PC-9 (cell line): ENCODE data around the gene LRP1B. TPM values are rescaled to one million over a fixed set of nuclear protein-coding genes. Genes with fewer than 3 reads are reported as not detected.
"Not testable (repeated sequence)": the region's sequence is repeated elsewhere in the genome, so short reads cannot be mapped to it uniquely, and the experiment has no call there.

Source experiments
- BruUV-seq: library from RNA; stranded (reverse); fragments of 400-500 nt; replicated peaks from 2 replicates; lab custom pipeline; 2021; lab: Mats Ljungman, UMichigan
- CTCF ChIA-PET: fragments of 300-600 bp; sonication (Branson Sonifier 250); formaldehyde crosslinking; loops from one replicate; lab custom pipeline; 2022; ENCODE audit warnings: antibody characterized with exemption; lab: Charles Lee
- POLR2A ChIA-PET: fragments of 300-600 bp; sonication (Branson Sonifier 250); formaldehyde crosslinking; loops from one replicate; lab custom pipeline; 2022; ENCODE audit warnings: antibody characterized with exemption; ENCODE audit not compliant: unreplicated experiment; lab: Charles Lee
- DNase-seq, 2 experiments: peaks; one replicate each; pipeline versions ENCODE4 v3.0.0 to v3.0.0-alpha.2; 2015 to 2022; ENCODE audit warnings: mixed read lengths in 1 of 2
- H2AFZ ChIP-seq: fragments of 200-600 bp; sonication (generic); 2 replicates; pipeline ENCODE4 v1.8.1; 2017; ENCODE audit warnings: antibody characterized with exemption
- H3F3A ChIP-seq: fragments of 200-600 bp; sonication (generic); 2 replicates; pipeline ENCODE4 v1.8.1; 2017; ENCODE audit warnings: antibody characterized with exemption, mild to moderate bottlenecking, low read depth; ENCODE audit not compliant: insufficient read depth
- H3K27ac ChIP-seq: fragments of 200-600 bp; sonication (generic); 2 replicates; pipeline ENCODE4 v1.6.1; 2016; ENCODE audit warnings: mixed run types
- H3K27me3 ChIP-seq: fragments of 200-600 bp; sonication (generic); 2 replicates; pipeline ENCODE4 v1.6.1; 2016; ENCODE audit warnings: low read depth, mixed run types; ENCODE audit not compliant: insufficient read depth
- H3K36me3 ChIP-seq: fragments of 200-600 bp; sonication (generic); 2 replicates; pipeline ENCODE4 v1.6.1; 2016; ENCODE audit warnings: low read depth, mixed run types
- H3K4me1 ChIP-seq: fragments of 200-600 bp; sonication (generic); replicated peaks from 2 replicates; pipeline ENCODE4 v1.6.1; 2016; ENCODE audit warnings: mixed run types; ENCODE audit not compliant: insufficient read depth
- H3K4me2 ChIP-seq: fragments of 200-600 bp; sonication (generic); 2 replicates; pipeline ENCODE4 v1.6.1; 2017; ENCODE audit warnings: mixed run types
- H3K4me3 ChIP-seq: fragments of 200-600 bp; sonication (generic); 2 replicates; pipeline ENCODE4 v1.6.1; 2016; ENCODE audit warnings: mixed run types
- H3K79me2 ChIP-seq: fragments of 200-600 bp; sonication (generic); 2 replicates; pipeline ENCODE4 v1.6.1; 2017; ENCODE audit warnings: low read depth, mixed run types
- H3K9me2 ChIP-seq: fragments of 200-600 bp; sonication (generic); 2 replicates; pipeline ENCODE4 v1.8.1; 2017; ENCODE audit warnings: mild to moderate bottlenecking; ENCODE audit not compliant: insufficient read depth
- H3K9me3 ChIP-seq: fragments of 200-600 bp; sonication (generic); 2 replicates; pipeline ENCODE4 v1.8.1; 2016; ENCODE audit warnings: low read depth; ENCODE audit not compliant: insufficient read depth
- H4K20me1 ChIP-seq: fragments of 200-600 bp; sonication (generic); 2 replicates; pipeline ENCODE4 v1.8.1; 2017; ENCODE audit not compliant: insufficient read depth
- CTCF ChIP-seq: fragments of 200-600 bp; sonication (generic); conservative IDR thresholded peaks from 2 replicates; pipeline ENCODE4 v1.6.1; 2017; ENCODE audit warnings: mixed run types, antibody characterized with exemption, mild to moderate bottlenecking, moderate library complexity
- EZH2 ChIP-seq: fragments of 200-600 bp; sonication (generic); IDR thresholded peaks from 2 replicates; pipeline ENCODE4 v1.8.0; 2017; ENCODE audit warnings: antibody characterized with exemption, low read depth
- intact Hi-C: fragments of 100-400 bp; cut with micrococcal nuclease; formaldehyde crosslinking; loops from one replicate; pipeline ENCODE4 v1.10.0; 2022; ENCODE audit not compliant: unreplicated experiment
- total RNA-seq: library from RNA; stranded (reverse); gene quantifications from 2 replicates; pipeline ENCODE4 v1.2.3, GENCODE V29; 2021

LRP1B gene
- total RNA-seq, 1 experiment from 2014 or later = 1.7 TPM

GRCh38 chr2:141820893-141821292 is 309.9 kb downstream of the LRP1B start:
- ChIA-PET CTCF (no interaction called here), POLR2A (no interaction called here)
- no peak overlapping the region for H2AFZ ChIP-seq
- no peaks in the 10 kb centered on the region for H3K4me1 ChIP-seq
- no peaks in the 10 kb centered on the region for H3K36me3 ChIP-seq
- H3K27ac ChIP-seq = no peak overlapping the region
- H3K27me3 ChIP-seq = no peaks in the 10 kb centered on the region
- no peak overlapping the region for H3K4me2 ChIP-seq
- no peaks in the 10 kb centered on the region for H3F3A ChIP-seq
- H3K79me2 ChIP-seq = no peaks in the 10 kb centered on the region
- DNase-seq = no peak
- TF ChIP-seq EZH2 (no peak), CTCF (no peak)
- no peaks in the 10 kb centered on the region for H4K20me1 ChIP-seq
- H3K9me3 ChIP-seq = no peaks in the 10 kb centered on the region
- no TSS peak for BruUV-seq
- H3K4me3 ChIP-seq = no peak overlapping the region
- H3K9me2 ChIP-seq = no peaks in the 10 kb centered on the region
- intact Hi-C loops = no loop called here

GRCh38 chr2:141815320-141815719 is 315.5 kb downstream of the LRP1B start:
- DNase-seq, H4K20me1 ChIP-seq, POLR2A ChIA-PET, H3K27me3 ChIP-seq, H3K9me2 ChIP-seq, H3K4me2 ChIP-seq, BruUV-seq, H3F3A ChIP-seq, H3K79me2 ChIP-seq, intact Hi-C loops, CTCF ChIA-PET, H3K36me3 ChIP-seq, H3K4me1 ChIP-seq, H3K27ac ChIP-seq, H3K9me3 ChIP-seq, H2AFZ ChIP-seq, H3K4me3 ChIP-seq: not testable (repeated sequence)

GRCh38 chr2:141814150-141814549 is 316.7 kb downstream of the LRP1B start:
- BruUV-seq = no TSS peak
- intact Hi-C loops = no loop called here
- Histone ChIP-seq H3K36me3 (no peaks in the 10 kb centered on the region), H2AFZ (no peak overlapping the region), H3F3A (no peaks in the 10 kb centered on the region), H3K9me2 (no peaks in the 10 kb centered on the region), H3K9me3 (no peaks in the 10 kb centered on the region), H3K27me3 (no peaks in the 10 kb centered on the region), H3K4me2 (no peak overlapping the region), H3K4me1 (no peaks in the 10 kb centered on the region), H3K79me2 (no peaks in the 10 kb centered on the region), H4K20me1 (no peaks in the 10 kb centered on the region), H3K4me3 (no peak overlapping the region), H3K27ac (no peak overlapping the region)
- TF ChIP-seq CTCF = no peak
- TF ChIP-seq EZH2 = no peak
- no peak for DNase-seq
- ChIA-PET CTCF (no interaction called here), POLR2A (no interaction called here)

- no peaks in the 10 kb centered on the region for H3K9me3 ChIP-seq
- H3K27ac ChIP-seq = no peak overlapping the region
- intact Hi-C loops = no loop called here
- POLR2A ChIA-PET = no interaction called here
- TF ChIP-seq CTCF = no peak
- TF ChIP-seq EZH2 = no peak
- H3K4me3 ChIP-seq = no peak overlapping the region
- no peaks in the 10 kb centered on the region for H4K20me1 ChIP-seq
- no TSS peak for BruUV-seq
- H3K79me2 ChIP-seq = no peaks in the 10 kb centered on the region
- no peak for DNase-seq
- H3F3A ChIP-seq = no peaks in the 10 kb centered on the region
- H3K36me3 ChIP-seq = no peaks in the 10 kb centered on the region
- no peaks in the 10 kb centered on the region for H3K4me1 ChIP-seq
- H3K27me3 ChIP-seq = no peaks in the 10 kb centered on the region
- H3K4me2 ChIP-seq = no peak overlapping the region
- H3K9me2 ChIP-seq = no peaks in the 10 kb centered on the region
- CTCF ChIA-PET = no interaction called here
- H2AFZ ChIP-seq = no peak overlapping the region
Measured at GRCh38 chr2:141810148-141810547, 320.7 kb downstream of the LRP1B start.
